GM03348 (cell line): ENCODE data around the gene CYLD.

Source experiments
- DNase-seq: peaks from one replicate; pipeline ENCODE4 v3.0.0; 2012; ENCODE audit warnings: low spot score

CYLD gene

DNA sequence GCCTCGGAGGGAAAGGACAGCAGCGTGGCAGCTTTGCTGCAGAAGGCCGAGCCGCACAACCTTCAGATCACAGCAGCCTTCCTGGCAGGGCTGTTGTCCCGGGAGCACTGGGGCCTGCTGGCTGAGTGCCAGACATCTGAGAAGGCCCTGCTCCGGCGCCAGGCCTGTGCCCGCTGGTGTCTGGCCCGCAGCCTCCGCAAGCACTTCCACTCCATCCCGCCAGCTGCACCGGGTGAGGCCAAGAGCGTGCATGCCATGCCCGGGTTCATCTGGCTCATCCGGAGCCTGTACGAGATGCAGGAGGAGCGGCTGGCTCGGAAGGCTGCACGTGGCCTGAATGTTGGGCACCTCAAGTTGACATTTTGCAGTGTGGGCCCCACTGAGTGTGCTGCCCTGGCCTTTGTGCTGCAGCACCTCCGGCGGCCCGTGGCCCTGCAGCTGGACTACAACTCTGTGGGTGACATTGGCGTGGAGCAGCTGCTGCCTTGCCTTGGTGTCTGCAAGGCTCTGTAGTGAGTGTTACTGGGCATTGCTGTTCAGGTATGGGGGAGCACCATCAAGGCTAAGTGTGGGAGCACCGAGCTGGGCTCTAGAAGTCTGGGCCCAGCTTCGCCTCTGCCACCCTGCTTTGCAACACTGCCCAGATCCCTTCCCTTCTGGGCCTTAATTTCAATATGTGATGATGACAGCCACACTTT is 29.9 kb upstream of the CYLD start:
- no peak for DNase-seq

GRCh38 chr16:50712560-50712898 is 29.4 kb upstream of the CYLD start:
- DNase-seq: no peak

DNA sequence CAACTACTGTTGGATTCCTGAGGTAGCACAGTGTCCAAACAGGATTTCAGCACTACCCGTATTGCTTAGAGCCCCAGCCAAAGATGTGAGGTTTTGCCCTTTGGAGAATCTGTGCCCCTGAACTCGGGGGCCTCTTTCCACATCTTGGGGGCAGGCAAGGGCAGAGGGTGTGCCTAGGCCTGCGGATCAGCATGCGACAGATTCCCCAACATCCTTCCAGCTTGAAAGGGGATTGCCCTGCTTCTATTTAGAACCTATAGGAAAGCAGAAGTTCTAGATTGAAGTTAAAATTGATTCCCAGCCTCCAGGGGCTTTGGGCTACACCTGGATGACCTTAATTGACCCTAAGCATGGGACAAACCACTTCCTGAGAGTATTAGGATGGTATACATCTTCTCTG is 28.9 kb upstream of the CYLD start:
- no peak for DNase-seq

- no peak for DNase-seq
These were observed 24.8 kb upstream of the CYLD start for GRCh38 chr16:50717091-50717490.

DNA sequence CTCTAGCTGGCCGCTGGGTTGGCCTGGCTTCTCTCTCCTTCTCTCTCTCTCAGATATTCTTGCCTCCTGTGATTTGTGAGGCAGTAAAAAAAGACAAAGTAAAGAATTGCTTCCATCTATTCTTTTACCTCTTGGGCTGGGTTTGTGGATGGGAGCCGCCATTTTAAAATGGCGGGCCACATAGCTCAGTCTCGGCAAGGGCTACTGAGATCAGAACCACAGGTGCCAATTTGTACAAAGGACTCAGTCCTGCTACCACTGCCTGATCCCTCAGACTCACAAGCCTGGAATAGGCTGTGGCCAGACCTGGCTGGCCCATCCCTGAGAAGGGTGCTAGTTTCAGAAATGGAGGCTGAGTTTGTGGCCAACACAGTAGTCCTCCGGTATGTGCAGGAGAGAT is 24.4 kb upstream of the CYLD start:
- no peak for DNase-seq

- DNase-seq: peak; percentile 52
These were observed 23.7 kb upstream of the CYLD start for GRCh38 chr16:50718061-50718760.

DNA sequence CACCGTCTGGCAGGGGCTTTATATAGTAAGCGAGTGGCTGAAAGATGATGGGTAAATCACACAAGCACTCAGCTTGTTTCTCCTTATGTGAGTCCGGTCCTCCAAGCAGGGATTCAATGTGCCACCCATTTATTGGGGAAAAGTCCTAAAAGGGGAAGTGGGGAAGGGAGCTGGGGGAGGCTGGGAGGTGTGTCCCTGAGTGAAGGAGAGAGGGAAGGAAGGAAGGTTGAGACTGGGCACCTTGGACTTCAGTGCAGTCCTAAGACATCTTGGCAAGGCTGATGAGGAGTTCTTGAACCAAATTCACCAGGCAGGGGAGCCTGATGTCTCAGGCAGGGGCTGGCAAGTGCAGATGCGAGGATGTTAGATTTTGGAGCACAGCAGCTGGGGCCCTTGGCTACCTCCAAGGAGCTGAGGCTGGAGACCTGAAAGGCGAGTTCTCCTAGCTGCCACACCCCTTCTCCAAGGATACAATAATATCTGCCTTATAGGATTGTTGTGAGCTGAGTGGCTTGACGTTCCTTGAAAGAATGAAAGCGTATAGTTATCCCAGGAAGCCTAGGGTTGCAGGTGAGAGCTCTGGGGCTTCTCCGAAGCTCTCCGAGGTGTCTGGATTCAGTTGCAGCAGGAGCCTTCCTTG is 23.0 kb upstream of the CYLD start:
- no peak for DNase-seq

- DNase-seq: no peak
These were observed 22.2 kb upstream of the CYLD start for GRCh38 chr16:50719401-50720337.

- no peak for DNase-seq
These were observed 20.1 kb upstream of the CYLD start for GRCh38 chr16:50721549-50722404.

DNA sequence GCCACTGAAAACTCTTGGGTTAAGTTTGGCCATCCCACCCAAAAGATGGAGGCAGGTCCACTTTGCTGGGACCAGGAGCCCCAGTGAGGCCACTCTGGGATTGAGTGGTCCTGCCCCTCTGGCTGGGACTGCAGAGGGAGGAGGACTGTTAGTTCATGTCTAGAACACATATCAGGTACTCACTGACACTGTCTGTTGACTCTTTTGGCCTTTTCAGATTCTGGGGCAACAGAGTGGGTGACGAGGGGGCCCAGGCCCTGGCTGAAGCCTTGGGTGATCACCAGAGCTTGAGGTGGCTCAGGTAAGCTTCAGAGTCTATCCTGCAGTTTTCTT is 19.5 kb upstream of the CYLD start:
- DNase-seq: no peak

DNA sequence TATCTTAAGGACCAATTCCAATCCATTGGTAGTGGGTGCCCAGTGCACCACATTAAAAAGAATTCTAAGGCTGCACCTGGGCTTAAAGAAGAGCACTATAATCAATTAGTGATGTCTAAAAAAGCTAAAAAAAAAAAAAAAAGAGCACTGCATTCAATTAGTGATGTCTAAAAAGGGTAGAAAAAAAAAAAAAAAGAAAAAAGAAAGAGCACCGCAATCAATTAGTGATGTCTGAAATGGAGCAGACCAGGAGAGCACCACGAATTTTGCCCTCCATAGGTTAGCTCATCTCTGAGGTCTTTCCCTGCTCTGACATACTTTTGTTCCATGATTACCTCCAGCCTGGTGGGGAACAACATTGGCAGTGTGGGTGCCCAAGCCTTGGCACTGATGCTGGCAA is 18.9 kb upstream of the CYLD start:
- DNase-seq: no peak

DNA sequence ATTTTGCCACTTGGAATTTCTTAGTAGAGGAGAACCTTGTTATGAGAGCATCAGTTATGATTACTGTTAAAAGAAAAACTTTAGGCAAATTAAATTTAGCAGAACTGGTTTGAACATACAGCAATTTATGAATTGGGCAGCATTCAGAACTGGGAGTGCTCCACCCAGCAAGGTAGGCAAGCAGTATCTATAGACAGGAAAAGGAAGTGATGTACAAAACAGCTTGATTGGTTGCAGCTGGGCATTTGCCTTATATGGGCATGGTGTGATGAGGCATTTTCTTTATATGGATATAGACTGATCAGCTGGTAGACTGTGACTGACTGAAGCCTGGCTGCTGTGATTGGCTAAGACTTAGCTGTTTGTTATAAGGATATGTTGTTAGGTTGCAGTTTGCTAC is 17.6 kb upstream of the CYLD start:
- no peak for DNase-seq

DNA sequence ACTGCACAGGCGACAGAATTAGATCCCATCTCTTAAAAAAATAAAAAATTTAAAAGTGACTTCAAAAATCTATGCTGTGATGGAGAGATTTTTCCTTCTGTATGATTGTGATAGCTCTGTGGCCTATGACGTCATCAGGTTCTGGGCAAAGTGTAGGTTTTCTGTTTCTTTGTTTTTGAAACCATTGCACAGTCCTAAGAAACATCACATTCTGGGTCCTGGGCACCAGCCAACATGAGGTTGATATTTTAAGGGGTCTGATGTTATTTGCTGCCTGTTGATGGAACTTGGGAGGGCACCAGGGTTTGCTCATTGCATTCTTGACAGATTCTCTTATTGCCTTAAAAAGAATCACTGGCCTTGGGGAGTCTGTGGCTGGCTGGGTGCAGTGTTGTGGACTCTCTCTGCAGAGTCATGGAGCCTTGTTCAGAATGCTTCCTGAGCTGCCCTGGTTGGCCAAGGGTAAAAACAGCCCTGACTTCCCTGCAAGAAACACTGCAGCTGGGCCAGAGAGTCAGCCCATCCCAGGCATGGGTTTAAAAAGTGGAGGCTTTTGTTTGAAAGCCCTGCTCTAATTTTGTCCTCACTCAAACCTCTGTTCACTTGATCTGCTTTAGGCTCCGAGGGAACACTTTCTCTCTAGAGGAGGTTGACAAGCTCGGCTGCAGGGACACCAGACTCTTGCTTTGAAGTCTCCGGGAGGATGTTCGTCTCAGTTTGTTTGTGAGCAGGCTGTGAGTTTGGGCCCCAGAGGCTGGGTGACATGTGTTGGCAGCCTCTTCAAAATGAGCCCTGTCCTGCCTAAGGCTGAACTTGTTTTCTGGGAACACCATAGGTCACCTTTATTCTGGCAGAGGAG is 10.5 kb upstream of the CYLD start:
- DNase-seq: no peak

DNA sequence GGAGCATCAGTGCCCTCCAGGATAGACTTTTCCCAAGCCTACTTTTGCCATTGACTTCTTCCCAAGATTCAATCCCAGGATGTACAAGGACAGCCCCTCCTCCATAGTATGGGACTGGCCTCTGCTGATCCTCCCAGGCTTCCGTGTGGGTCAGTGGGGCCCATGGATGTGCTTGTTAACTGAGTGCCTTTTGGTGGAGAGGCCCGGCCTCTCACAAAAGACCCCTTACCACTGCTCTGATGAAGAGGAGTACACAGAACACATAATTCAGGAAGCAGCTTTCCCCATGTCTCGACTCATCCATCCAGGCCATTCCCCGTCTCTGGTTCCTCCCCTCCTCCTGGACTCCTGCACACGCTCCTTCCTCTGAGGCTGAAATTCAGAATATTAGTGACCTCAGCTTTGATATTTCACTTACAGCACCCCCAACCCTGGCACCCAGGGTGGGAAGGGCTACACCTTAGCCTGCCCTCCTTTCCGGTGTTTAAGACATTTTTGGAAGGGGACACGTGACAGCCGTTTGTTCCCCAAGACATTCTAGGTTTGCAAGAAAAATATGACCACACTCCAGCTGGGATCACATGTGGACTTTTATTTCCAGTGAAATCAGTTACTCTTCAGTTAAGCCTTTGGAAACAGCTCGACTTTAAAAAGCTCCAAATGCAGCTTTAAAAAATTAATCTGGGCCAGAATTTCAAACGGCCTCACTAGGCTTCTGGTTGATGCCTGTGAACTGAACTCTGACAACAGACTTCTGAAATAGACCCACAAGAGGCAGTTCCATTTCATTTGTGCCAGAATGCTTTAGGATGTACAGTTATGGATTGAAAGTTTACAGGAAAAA is 9.7 kb upstream of the CYLD start:
- DNase-seq: no peak

- DNase-seq: no peak
These were observed 8.4 kb upstream of the CYLD start for GRCh38 chr16:50733468-50733867.

GRCh38 chr16:50735629-50736122 is 6.2 kb upstream of the CYLD start:
- DNase-seq: no peak

GRCh38 chr16:50736448-50736847 is 5.4 kb upstream of the CYLD start:
- no peak for DNase-seq

DNA sequence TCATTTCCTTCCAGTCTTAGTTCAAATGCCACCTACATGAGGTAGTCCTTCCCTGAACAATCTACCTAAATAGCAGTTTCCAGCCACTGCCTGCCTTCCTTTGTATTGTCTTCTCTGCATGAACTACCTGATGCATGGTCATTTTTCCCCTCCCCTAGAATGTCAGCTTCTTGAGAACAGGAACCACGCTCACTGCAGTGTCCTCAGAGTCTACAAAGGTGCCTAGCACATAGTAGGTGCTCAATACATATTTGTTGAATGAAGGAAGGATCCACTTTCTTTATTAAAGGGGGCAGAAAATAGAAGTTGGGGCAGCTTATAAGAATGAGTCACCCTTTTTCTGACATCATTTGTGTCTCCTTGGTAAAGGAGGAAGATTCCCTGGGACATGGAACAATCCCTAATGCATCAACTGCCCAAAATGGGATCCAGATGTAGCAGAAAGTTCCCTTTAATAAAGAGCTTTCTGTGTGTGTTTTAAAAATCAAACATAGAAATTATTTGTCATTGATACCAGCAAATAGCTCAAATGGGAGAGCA is 4.4 kb upstream of the CYLD start:
- no peak for DNase-seq

GRCh38 chr16:50739031-50739430 is 2.9 kb upstream of the CYLD start:
- DNase-seq: no peak
